HG02642 (cell line): ENCODE measurements around the gene PFDN2.
A peak's percentile ranks its signal among the peaks of the same experiment; 100 is the strongest.
"Not testable (repeated sequence)": the region's sequence is repeated elsewhere in the genome, so short reads cannot be mapped to it uniquely, and the experiment has no call there.

Source experiments
- ATAC-seq: cut with Tn5 transposase; IDR thresholded peaks from one replicate; pipeline ENCODE4 v1.9.1; 2021; ENCODE audit warnings: mild to moderate bottlenecking; ENCODE audit not compliant: unreplicated experiment, poor library complexity

PFDN2 gene

GRCh38 chr1:161139766-161140165 lies 21.9 kb upstream of the PFDN2 start:
- ATAC-seq, result no peak

- ATAC-seq, result no peak
Measured at GRCh38 chr1:161138431-161138830, 20.6 kb upstream of the PFDN2 start.

GRCh38 chr1:161137881-161138280 lies 20.0 kb upstream of the PFDN2 start:
- no peak for ATAC-seq

GRCh38 chr1:161133220-161133740 lies 15.4 kb upstream of the PFDN2 start:
- ATAC-seq, result no peak

- ATAC-seq, result peak; percentile 93
Measured at GRCh38 chr1:161132410-161133219, 14.8 kb upstream of the PFDN2 start, which contains the start of gene DEDD. Gene DEDD, minus strand, starts transcription at chr1:161132667. Its CDS starts 8,205 bp downstream, at chr1:161124462.

- peak; percentile 2 for ATAC-seq
Measured at GRCh38 chr1:161131523-161132409, 13.9 kb upstream of the PFDN2 start.

- ATAC-seq, result no peak
Measured at GRCh38 chr1:161130266-161130665, 12.4 kb upstream of the PFDN2 start.

- ATAC-seq, result no peak
Measured at GRCh38 chr1:161128591-161129420, 11.0 kb upstream of the PFDN2 start.

- ATAC-seq, result no peak
Measured at GRCh38 chr1:161127649-161128048, 9.8 kb upstream of the PFDN2 start.

- ATAC-seq, result no peak
Measured at GRCh38 chr1:161122967-161123366, 5.1 kb upstream of the PFDN2 start.

- ATAC-seq, result no peak
Measured at GRCh38 chr1:161121834-161122233, 4.0 kb upstream of the PFDN2 start.

- ATAC-seq, result no peak
Measured at GRCh38 chr1:161121042-161121650, 3.3 kb upstream of the PFDN2 start.

GRCh38 chr1:161119092-161119903 lies 1.5 kb upstream of the PFDN2 start:
- ATAC-seq, result no peak

GRCh38 chr1:161115961-161116360 lies 1.9 kb downstream of the PFDN2 start:
- not testable (repeated sequence) for ATAC-seq

- ATAC-seq, result no peak
Measured at GRCh38 chr1:161115132-161115711, 2.6 kb downstream of the PFDN2 start.

- no peak for ATAC-seq
Measured at GRCh38 chr1:161114556-161114955, 3.3 kb downstream of the PFDN2 start.

- ATAC-seq, result no peak
Measured at GRCh38 chr1:161113915-161114314, 3.9 kb downstream of the PFDN2 start.

GRCh38 chr1:161111527-161111926 lies 6.3 kb downstream of the PFDN2 start:
- no peak for ATAC-seq

GRCh38 chr1:161111117-161111516 lies 6.7 kb downstream of the PFDN2 start:
- ATAC-seq, result no peak
